ENCODE results near the gene NUP210L. TPM values are rescaled to one million over a fixed set of nuclear protein-coding genes. Genes with fewer than 3 reads are reported as not detected.

NUP210L gene
- total RNA-seq, 3 donors from 2014 or later: 0.06 TPM; not detected in 2

DNA sequence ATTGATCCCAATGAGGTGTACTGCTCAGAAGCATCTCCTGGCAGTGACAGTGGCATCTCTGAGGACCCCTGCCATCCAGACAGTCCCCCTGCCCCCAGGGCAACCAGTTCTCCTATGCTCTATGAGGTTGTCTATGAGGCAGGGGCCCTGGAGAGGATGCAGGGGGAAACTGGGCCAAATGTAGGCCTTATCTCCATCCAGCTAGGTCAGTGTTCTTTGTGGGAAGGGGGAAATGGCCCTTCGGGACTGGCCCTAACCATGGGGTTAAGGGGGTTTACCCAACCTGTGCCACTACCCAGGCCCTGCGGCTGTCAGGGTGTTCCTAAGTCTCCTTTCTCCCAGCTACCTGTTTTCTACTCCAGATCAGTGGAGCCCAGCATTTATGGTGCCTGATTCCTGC lies 185.9 kb downstream of the NUP210L start:
- no peak overlapping the region for H3K4me3 ChIP-seq
- H3K9me3 ChIP-seq: no peaks in the 10 kb centered on the region
- DNase-seq (peak in 1 of 3 donors; percentile 27), ATAC-seq (no peak)
- TF ChIP-seq, protein P1, sequence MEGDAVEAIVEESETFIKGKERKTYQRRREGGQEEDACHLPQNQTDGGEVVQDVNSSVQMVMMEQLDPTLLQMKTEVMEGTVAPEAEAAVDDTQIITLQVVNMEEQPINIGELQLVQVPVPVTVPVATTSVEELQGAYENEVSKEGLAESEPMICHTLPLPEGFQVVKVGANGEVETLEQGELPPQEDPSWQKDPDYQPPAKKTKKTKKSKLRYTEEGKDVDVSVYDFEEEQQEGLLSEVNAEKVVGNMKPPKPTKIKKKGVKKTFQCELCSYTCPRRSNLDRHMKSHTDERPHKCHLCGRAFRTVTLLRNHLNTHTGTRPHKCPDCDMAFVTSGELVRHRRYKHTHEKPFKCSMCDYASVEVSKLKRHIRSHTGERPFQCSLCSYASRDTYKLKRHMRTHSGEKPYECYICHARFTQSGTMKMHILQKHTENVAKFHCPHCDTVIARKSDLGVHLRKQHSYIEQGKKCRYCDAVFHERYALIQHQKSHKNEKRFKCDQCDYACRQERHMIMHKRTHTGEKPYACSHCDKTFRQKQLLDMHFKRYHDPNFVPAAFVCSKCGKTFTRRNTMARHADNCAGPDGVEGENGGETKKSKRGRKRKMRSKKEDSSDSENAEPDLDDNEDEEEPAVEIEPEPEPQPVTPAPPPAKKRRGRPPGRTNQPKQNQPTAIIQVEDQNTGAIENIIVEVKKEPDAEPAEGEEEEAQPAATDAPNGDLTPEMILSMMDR (IDR thresholded peaks at IDR 0.05): no peak
- intact Hi-C loops (cut with DNase I, micrococcal nuclease): no loop called here
- peaks cover 26% of the 10 kb centered on the region for H3K4me1 ChIP-seq (ENCODE audit: low read depth)
- no peaks in the 10 kb centered on the region for H3K36me3 ChIP-seq (ENCODE audit: low read depth)

DNA sequence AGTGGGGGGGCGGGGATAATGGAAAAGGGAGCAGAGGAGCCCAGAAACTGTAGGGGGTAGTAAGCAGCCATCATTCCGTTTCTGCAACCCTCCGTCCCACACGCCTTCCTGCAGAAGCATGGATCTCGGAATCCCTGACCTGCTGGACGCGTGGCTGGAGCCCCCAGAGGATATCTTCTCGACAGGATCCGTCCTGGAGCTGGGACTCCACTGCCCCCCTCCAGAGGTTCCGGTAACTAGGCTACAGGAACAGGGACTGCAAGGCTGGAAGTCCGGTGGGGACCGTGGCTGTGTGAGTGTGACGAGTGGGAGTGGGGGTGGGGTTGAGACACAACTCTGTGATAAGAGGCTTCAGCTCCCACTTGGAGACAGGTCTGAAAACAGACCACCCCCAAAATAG lies 186.5 kb downstream of the NUP210L start:
- DNase-seq (peak in 1 of 3 donors; percentile 51), ATAC-seq (no peak)
- no peaks in the 10 kb centered on the region for H3K9me3 ChIP-seq
- no peaks in the 10 kb centered on the region for H3K36me3 ChIP-seq (ENCODE audit: low read depth)
- peaks cover 27% of the 10 kb centered on the region for H3K4me1 ChIP-seq (ENCODE audit: low read depth)
- no peak overlapping the region for H3K4me3 ChIP-seq
- intact Hi-C loops (cut with DNase I, micrococcal nuclease): no loop called here
- TF ChIP-seq, protein P1 (IDR thresholded peaks at IDR 0.05): no peak

DNA sequence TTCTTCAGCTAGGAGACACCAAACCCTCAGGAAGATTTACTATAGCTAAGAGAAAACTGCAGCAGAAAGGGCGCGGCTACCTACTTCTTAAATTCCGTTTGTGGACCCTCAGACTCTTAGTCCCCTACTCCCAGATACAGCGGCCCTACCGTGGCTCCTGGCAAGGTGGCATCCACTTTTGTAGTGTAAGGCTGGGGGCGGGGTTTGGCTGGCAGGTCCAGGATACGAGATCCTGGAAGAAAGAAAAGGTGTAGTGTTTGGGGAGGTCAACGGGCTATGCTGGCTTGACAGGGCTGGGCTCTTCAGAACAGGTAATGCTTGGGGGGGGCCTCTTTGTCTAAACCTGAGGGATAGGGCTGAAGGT lies 186.9 kb downstream of the NUP210L start:
- DNase-seq (peak; percentile 82 to 84 (median 83)), ATAC-seq (peak; percentile 33)
- no peaks in the 10 kb centered on the region for H3K36me3 ChIP-seq (ENCODE audit: low read depth)
- H3K9me3 ChIP-seq: no peaks in the 10 kb centered on the region
- H3K4me1 ChIP-seq (ENCODE audit: low read depth): peaks cover 27% of the 10 kb centered on the region
- TF ChIP-seq, protein P1 (IDR thresholded peaks at IDR 0.05): no peak
- intact Hi-C loops (cut with DNase I, micrococcal nuclease): no loop called here
- H3K4me3 ChIP-seq: peak overlapping the region; percentile 36

DNA sequence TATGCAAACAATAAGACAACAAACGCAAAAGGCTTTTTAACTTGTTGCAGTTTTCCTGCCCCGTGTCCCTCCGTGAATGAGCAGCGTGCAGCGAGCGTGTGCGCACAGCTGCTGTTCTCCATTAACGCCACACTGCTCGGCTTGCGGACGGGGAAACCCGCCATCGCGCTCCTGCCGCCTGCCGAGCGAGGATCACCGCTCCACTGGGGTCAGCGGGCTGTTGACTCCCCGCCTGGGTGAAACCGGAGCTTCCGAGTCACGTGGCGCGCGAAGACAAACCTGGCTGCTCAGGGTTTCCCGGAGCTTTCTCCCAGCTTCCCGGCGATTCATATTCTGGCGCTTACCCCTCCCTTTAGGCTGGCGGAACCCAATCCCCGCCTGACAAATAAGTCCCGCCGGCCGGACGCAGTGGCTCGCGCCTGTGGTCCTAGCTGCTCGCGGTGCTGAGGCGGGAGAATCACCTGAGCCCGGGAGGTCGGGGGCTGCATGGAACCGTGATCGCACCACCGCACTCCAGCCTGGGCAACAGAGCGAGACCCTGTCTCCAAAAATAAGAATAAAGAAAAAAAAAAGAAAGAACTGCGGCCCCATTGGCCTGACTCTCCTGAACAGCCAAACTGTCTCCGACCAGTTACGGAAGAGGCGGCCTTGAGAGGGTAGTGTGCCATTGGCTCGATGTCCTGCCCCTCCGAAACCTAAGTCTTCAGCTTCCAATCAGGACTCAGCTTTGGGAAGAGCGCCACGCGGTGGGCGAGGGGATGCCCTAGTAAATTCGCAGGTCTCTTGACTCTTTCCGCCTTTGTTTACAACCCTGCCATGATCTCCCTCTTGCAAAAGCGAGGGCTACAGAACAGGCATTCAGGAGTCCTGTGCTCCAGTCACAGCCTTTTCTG lies 187.5 kb downstream of the NUP210L start, which contains the start of gene CREB3L4:
TSS of gene CREB3L4 (plus strand) at position 796 of the 893 bp plus-strand sequence. CDS start 624 bp downstream, outside the sequence.
- H3K4me3 ChIP-seq: peak within 1 kb of the TSS; percentile 36
- peak; percentile 91 to 94 (median 92) for DNase-seq
- peaks cover 31% of the 10 kb centered on the region for H3K4me1 ChIP-seq (ENCODE audit: low read depth)
- intact Hi-C loops (cut with DNase I, micrococcal nuclease): no loop called here
- TF ChIP-seq, protein P1 (IDR thresholded peaks at IDR 0.05): peak; percentile 7
- ATAC-seq: peak; percentile 82
- no peaks in the 10 kb centered on the region for H3K9me3 ChIP-seq
- H3K36me3 ChIP-seq (ENCODE audit: low read depth): no peaks in the 10 kb centered on the region

DNA sequence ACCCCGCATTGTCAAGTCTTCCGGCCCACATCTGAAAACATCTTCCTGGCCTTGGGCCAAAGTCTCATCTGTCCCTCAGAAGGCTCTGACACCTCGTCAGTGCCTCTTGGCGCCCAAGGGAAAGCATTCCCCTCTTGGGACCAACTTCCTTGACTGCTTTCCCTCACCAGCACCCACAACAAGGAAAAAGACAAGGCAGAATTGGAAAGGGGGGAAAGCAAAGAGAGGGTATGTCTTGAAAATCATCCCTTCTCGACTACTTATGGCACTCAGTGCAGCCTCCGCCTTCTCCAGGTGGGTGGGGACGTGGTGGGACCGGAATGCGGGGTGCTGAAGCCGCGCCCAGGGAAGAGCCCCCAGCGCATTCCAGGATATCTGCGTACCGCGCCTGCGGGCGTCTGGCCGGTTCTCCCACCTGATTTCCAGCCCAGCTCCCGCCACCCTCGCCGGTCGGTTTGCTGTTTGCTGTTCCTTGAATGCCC lies 191.0 kb downstream of the NUP210L start:
- Histone ChIP-seq H3K4me1 (ENCODE audit: low read depth) (peaks cover 47% of the 10 kb centered on the region), H3K4me3 (peak overlapping the region; percentile 66), H3K9me3 (no peaks in the 10 kb centered on the region), H3K36me3 (ENCODE audit: low read depth) (no peaks in the 10 kb centered on the region)
- ATAC-seq (peak; percentile 9), DNase-seq (peak; percentile 69 to 79 (median 74))
- TF ChIP-seq, protein P1 (IDR thresholded peaks at IDR 0.05): no peak
- intact Hi-C loops (cut with DNase I, micrococcal nuclease): no loop called here
